Measurements from ENCODE around the gene DLGAP1.

DLGAP1 gene

DNA sequence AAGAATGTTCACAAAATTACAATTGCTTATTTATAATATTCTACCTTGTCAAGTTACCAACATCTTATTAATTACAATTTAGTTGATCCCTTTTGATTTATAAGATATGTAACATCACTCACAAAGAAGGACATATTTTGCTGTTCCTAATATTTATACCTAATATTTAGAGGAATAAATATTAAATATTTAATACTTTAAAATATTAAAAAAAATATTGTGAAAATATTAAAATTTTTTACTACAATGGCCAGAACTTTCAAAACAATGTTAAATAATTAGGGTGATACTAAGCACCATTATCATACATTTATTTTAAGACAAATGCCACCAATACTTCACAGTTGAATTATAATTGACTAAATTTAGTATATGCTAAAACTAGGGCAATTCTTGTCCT lies 254.7 kb downstream of the DLGAP1 start:
- no peak for TF ChIP-seq MYC (IDR thresholded peaks at IDR 0.05; ENCODE audit: low read depth, low read length)
- TF ChIP-seq, protein P1, sequence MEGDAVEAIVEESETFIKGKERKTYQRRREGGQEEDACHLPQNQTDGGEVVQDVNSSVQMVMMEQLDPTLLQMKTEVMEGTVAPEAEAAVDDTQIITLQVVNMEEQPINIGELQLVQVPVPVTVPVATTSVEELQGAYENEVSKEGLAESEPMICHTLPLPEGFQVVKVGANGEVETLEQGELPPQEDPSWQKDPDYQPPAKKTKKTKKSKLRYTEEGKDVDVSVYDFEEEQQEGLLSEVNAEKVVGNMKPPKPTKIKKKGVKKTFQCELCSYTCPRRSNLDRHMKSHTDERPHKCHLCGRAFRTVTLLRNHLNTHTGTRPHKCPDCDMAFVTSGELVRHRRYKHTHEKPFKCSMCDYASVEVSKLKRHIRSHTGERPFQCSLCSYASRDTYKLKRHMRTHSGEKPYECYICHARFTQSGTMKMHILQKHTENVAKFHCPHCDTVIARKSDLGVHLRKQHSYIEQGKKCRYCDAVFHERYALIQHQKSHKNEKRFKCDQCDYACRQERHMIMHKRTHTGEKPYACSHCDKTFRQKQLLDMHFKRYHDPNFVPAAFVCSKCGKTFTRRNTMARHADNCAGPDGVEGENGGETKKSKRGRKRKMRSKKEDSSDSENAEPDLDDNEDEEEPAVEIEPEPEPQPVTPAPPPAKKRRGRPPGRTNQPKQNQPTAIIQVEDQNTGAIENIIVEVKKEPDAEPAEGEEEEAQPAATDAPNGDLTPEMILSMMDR (IDR thresholded peaks at IDR 0.05; ENCODE audit: low read depth, low read length): no peak
- no peak for TF ChIP-seq POLR2A (IDR thresholded peaks at IDR 0.05; ENCODE audit: extremely low read depth, insufficient read length)
- TF ChIP-seq, protein P2, sequence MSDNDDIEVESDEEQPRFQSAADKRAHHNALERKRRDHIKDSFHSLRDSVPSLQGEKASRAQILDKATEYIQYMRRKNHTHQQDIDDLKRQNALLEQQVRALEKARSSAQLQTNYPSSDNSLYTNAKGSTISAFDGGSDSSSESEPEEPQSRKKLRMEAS (IDR thresholded peaks at IDR 0.05; ENCODE audit: low read depth, low read length): no peak
- H3K4me3 ChIP-seq (ENCODE audit: low read depth, low read length): no peak overlapping the region
- no peak for DNase-seq (ENCODE audit: low read depth)

DNA sequence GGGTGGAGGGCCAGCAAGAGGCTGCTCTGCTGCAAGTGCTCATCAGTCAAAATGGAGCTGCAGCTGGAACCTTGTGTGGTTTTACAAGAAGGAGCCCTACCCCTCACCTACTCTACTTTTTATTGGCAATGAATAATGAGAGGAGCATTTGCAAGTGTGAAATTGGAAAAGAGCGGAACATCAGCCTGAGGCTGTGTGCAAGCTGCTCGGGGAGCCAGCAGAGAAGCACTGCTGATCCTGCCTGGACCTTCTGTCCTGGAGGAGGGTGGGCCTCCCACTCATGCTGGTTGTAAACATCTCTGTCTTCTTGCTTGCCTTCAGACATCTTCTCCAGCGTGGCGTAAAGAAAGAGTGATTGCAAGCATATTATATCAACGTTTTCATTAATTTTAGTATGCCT lies 256.2 kb downstream of the DLGAP1 start:
- H3K4me3 ChIP-seq (ENCODE audit: low read depth, low read length): no peak overlapping the region
- no peak for TF ChIP-seq MYC (IDR thresholded peaks at IDR 0.05; ENCODE audit: low read depth, low read length)
- TF ChIP-seq, protein P2 (IDR thresholded peaks at IDR 0.05; ENCODE audit: low read depth, low read length): no peak
- no peak for TF ChIP-seq POLR2A (IDR thresholded peaks at IDR 0.05; ENCODE audit: extremely low read depth, insufficient read length)
- TF ChIP-seq, protein P1 (IDR thresholded peaks at IDR 0.05; ENCODE audit: low read depth, low read length): no peak
- DNase-seq (ENCODE audit: low read depth): no peak

DNA sequence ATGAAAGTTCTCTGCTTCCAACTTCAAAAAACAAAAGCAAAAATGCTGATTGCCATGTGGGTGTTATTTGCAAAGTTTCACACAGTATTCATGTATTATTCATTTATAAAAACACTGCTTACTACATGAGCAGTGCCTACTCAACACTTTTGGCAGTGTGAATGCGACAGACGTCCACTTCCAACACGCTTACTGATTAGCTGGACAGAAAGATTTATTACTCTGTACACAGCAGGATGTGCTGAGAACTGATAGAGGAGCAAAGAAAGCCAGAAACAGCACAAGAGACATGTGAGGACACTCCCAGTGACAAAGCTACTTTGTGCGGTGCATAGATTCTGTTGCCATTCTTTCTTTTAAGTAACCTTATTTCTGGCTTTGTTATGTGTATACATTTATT lies 258.8 kb downstream of the DLGAP1 start:
- DNase-seq (ENCODE audit: low read depth): no peak
- no peak overlapping the region for H3K4me3 ChIP-seq (ENCODE audit: low read depth, low read length)
- no peak for TF ChIP-seq POLR2A (IDR thresholded peaks at IDR 0.05; ENCODE audit: extremely low read depth, insufficient read length)
- TF ChIP-seq, protein P1 (IDR thresholded peaks at IDR 0.05; ENCODE audit: low read depth, low read length): no peak

DNA sequence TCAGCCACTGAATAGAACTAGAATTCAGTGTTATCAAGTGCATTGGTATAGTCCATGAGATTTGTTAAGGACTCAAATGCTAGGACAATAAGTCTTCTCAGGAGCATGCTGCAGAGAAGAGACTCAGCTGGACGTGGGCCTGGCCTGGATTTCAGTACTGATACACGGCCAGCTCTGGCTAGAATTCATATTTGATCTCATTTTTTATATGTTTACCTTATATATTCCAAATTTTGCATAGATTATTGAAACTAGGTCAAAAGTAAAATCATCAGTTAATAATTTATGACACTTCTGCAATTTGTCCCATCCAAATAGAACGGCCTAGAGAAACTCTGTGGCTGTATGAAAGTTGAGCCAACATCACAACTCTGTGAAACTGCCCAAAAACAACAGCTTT lies 262.0 kb downstream of the DLGAP1 start:
- DNase-seq (ENCODE audit: low read depth): no peak
- TF ChIP-seq MYC (IDR thresholded peaks at IDR 0.05; ENCODE audit: low read depth, low read length) (no peak), POLR2A (IDR thresholded peaks at IDR 0.05; ENCODE audit: extremely low read depth, insufficient read length) (no peak)
- TF ChIP-seq, protein P2 (IDR thresholded peaks at IDR 0.05; ENCODE audit: low read depth, low read length): no peak
- TF ChIP-seq, protein P1 (IDR thresholded peaks at IDR 0.05; ENCODE audit: low read depth, low read length): no peak
- no peak overlapping the region for H3K4me3 ChIP-seq (ENCODE audit: low read depth, low read length)

DNA sequence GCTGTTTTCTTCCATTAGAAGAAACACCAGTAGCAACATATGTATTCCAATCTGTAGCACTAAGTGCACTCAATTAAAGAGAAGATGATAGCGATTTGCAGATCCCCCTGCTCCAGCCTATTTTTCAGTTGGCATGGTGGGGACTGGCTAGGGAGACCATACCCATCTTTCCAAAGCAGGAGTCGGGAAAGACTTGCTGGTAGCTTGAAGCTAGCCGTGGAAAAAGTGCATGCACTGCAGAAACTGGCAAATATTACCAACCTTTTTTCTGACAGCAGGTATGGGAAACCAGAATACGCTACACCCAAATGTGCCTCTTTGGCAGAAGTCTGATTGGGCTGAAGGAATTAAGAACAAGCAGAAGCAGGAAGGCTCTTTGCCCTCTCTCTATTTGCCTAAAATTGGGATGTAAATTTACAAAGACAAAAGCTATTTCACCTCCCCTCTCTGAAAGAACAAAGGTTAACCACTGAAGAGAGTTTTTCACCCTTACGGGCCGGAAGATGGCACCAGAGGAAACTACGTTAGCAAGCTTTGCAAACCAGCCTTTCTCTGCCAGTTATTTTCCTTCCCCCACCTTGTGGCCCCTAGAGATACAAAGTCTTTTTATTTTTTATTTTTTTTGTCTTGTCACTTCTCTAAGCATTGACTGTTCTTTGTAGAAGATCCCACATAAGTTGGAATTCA lies 273.1 kb downstream of the DLGAP1 start:
- H3K4me3 ChIP-seq (ENCODE audit: low read depth, low read length): no peak overlapping the region
- TF ChIP-seq, protein P1 (IDR thresholded peaks at IDR 0.05; ENCODE audit: low read depth, low read length): no peak
- DNase-seq (ENCODE audit: low read depth): no peak

DNA sequence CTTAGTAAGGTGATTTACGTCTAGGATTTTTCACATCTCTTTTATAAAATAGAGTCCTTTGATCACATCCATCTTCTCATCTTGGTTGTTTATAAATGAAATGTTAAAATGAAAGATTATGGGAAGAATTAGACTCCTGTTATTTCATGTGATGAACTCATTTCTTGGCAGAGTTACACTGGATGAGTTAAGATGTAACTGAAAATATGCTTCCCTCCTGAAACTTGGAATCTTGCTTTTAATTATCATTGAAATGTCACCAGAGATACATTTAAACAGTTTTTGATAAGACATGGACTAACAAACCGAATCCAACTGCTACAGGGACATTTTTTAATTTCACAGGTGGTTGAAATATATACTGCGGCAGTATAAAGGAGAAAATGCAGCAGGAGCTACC lies 274.0 kb downstream of the DLGAP1 start:
- no peak for DNase-seq (ENCODE audit: low read depth)
- no peak for TF ChIP-seq MYC (IDR thresholded peaks at IDR 0.05; ENCODE audit: low read depth, low read length)
- TF ChIP-seq POLR2A (IDR thresholded peaks at IDR 0.05; ENCODE audit: extremely low read depth, insufficient read length): no peak
- TF ChIP-seq, protein P2 (IDR thresholded peaks at IDR 0.05; ENCODE audit: low read depth, low read length): no peak
- TF ChIP-seq, protein P1 (IDR thresholded peaks at IDR 0.05; ENCODE audit: low read depth, low read length): no peak
- no peak overlapping the region for H3K4me3 ChIP-seq (ENCODE audit: low read depth, low read length)

Data from NB4 (cell line).